HFFc6 (cell line): Measurements from ENCODE around the gene TRDN. TPM values are rescaled to one million over a fixed set of nuclear protein-coding genes. Genes with fewer than 3 reads are reported as not detected.

Experiments used
- DNase-seq: peaks from one replicate; pipeline ENCODE4 v3.0.0-alpha.2; 2018
- H3K27ac Mint-ChIP-seq: 2 replicates; pipeline ENCODE4 v1.8.0; 2020; ENCODE audit warnings: mild to moderate bottlenecking, mixed read lengths
- H3K27me3 Mint-ChIP-seq: 2 replicates; pipeline ENCODE4 v1.8.0; 2021; ENCODE audit warnings: mild to moderate bottlenecking, moderate library complexity, mixed read lengths; ENCODE audit not compliant: insufficient read depth
- H3K36me3 Mint-ChIP-seq: 2 replicates; pipeline ENCODE4 v1.8.0; 2021; ENCODE audit warnings: low read depth, mixed read lengths
- H3K4me1 Mint-ChIP-seq: 2 replicates; pipeline ENCODE4 v1.8.0; 2020; ENCODE audit warnings: low read depth, mixed read lengths
- H3K4me3 Mint-ChIP-seq: 2 replicates; pipeline ENCODE4 v1.8.0; 2020; ENCODE audit warnings: mild to moderate bottlenecking, moderate library complexity, mixed read lengths
- H3K9me3 Mint-ChIP-seq: 2 replicates; pipeline ENCODE4 v1.8.0; 2020; ENCODE audit warnings: mild to moderate bottlenecking, mixed read lengths
- total RNA-seq, 6 experiments: library from RNA; stranded (reverse); fragmentation: NEBNext Ultra II Directional; extraction: Animal tissue kit (Norgen Biotek cat#: 25700); gene quantifications; 2 replicates in 1 of 6; 3 replicates in 5 of 6; pipeline ENCODE4 v1.2.3, GENCODE V29; 2021
- TF ChIP-seq, protein P1 (sequence below): fragments of 200-600 bp; sonication (generic); IDR thresholded peaks from 2 replicates; pipeline ENCODE4 v1.5.0; 2021; ENCODE audit warnings: antibody characterized with exemption, mild to moderate bottlenecking

The TRDN gene
- total RNA-seq, 6 experiments from 2014 or later = not detected

- H3K4me3 Mint-ChIP-seq = no peak overlapping the region
- no peaks in the 10 kb centered on the region for H3K4me1 Mint-ChIP-seq
- no peaks in the 10 kb centered on the region for H3K36me3 Mint-ChIP-seq
- no peak overlapping the region for H3K27ac Mint-ChIP-seq
- DNase-seq = no peak
- TF ChIP-seq, protein P1, sequence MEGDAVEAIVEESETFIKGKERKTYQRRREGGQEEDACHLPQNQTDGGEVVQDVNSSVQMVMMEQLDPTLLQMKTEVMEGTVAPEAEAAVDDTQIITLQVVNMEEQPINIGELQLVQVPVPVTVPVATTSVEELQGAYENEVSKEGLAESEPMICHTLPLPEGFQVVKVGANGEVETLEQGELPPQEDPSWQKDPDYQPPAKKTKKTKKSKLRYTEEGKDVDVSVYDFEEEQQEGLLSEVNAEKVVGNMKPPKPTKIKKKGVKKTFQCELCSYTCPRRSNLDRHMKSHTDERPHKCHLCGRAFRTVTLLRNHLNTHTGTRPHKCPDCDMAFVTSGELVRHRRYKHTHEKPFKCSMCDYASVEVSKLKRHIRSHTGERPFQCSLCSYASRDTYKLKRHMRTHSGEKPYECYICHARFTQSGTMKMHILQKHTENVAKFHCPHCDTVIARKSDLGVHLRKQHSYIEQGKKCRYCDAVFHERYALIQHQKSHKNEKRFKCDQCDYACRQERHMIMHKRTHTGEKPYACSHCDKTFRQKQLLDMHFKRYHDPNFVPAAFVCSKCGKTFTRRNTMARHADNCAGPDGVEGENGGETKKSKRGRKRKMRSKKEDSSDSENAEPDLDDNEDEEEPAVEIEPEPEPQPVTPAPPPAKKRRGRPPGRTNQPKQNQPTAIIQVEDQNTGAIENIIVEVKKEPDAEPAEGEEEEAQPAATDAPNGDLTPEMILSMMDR = no peak
- no peaks in the 10 kb centered on the region; the same call in 1 of the 2 replicates for H3K27me3 Mint-ChIP-seq
- H3K9me3 Mint-ChIP-seq = peaks cover 24% of the 10 kb centered on the region
These were observed 127.6 kb downstream of the TRDN start for GRCh38 chr6:123509112-123509511.

DNA sequence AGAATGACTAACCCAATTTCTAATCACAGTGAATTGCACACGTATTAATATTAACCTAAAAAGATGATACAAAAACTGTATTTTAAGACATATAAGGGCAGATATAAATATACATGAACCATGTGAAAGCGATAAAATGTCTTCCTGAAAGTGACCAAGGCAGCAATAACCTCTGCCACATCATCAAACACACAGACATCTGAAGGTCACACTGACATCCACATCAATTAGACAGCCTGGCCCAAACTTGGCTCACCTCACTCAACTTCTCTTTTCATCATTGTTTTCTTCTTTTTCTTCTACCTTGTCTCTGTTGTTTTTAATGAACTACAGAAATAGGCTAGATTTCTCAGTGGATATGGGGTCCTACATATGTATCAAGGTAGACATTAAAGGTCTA lies 128.5 kb downstream of the TRDN start:
- H3K9me3 Mint-ChIP-seq = peaks cover 30% of the 10 kb centered on the region
- DNase-seq = no peak
- H3K4me1 Mint-ChIP-seq = no peaks in the 10 kb centered on the region
- no peaks in the 10 kb centered on the region; the same call in 1 of the 2 replicates for H3K36me3 Mint-ChIP-seq
- no peak overlapping the region for H3K27ac Mint-ChIP-seq
- H3K27me3 Mint-ChIP-seq = no peaks in the 10 kb centered on the region
- TF ChIP-seq, protein P1 = no peak
- no peak overlapping the region for H3K4me3 Mint-ChIP-seq

DNA sequence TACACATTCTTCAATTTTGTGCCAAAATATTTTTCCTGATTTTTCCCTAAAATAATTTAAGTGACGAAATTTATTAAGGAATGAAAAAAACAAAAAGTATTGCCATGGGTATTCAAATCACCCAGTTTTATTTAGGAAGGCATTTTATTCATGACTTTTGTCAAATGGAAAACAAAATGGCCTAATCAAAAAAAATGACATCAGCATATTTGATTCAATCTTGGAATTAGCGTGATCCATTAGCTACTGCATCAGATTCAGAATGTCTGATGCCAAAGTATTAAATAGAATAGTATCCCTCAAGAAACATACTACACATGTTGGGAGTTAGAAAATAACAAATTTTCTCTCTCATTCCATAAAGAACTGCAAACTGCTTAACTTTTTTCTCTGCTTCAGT lies 129.2 kb downstream of the TRDN start:
- peaks cover 26% of the 10 kb centered on the region for H3K9me3 Mint-ChIP-seq
- H3K4me3 Mint-ChIP-seq = no peak overlapping the region
- H3K27ac Mint-ChIP-seq = no peak overlapping the region
- TF ChIP-seq, protein P1 = no peak
- H3K27me3 Mint-ChIP-seq = no peaks in the 10 kb centered on the region
- H3K36me3 Mint-ChIP-seq = no peaks in the 10 kb centered on the region; the same call in 1 of the 2 replicates
- no peak for DNase-seq
- no peaks in the 10 kb centered on the region for H3K4me1 Mint-ChIP-seq

DNA sequence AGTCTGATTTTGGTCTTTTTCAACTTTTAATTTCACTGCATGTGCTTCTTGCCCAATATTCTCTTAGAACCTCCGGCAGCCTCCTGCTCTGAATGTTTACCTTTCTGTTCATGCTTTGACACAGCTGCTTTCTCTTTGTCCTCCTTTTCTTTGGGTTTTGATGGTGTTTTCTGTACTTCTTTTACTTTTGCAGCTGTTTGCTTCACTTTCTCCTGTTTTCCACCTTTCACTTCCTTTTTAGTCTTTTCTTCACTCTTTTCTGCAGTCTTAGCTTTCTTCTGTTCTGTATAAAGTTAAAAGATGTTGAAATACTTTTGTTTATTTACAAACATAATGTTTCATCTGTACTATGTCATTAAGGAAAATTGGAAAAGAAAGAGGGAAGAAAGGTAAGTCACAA lies 133.1 kb downstream of the TRDN start:
- TF ChIP-seq, protein P1 = no peak
- no peaks in the 10 kb centered on the region; the same call in 1 of the 2 replicates for H3K36me3 Mint-ChIP-seq
- no peaks in the 10 kb centered on the region for H3K27me3 Mint-ChIP-seq
- H3K9me3 Mint-ChIP-seq = peaks cover 30% of the 10 kb centered on the region
- DNase-seq = no peak
- H3K4me1 Mint-ChIP-seq = no peaks in the 10 kb centered on the region
- H3K27ac Mint-ChIP-seq = no peak overlapping the region
- H3K4me3 Mint-ChIP-seq = no peak overlapping the region

- no peaks in the 10 kb centered on the region for H3K36me3 Mint-ChIP-seq
- H3K27ac Mint-ChIP-seq = no peak overlapping the region
- no peak overlapping the region for H3K4me3 Mint-ChIP-seq
- H3K9me3 Mint-ChIP-seq = peaks cover 18% of the 10 kb centered on the region
- no peaks in the 10 kb centered on the region for H3K4me1 Mint-ChIP-seq
- no peaks in the 10 kb centered on the region; the same call in 1 of the 2 replicates for H3K27me3 Mint-ChIP-seq
- TF ChIP-seq, protein P1 = no peak
- DNase-seq = no peak
These were observed 139.7 kb downstream of the TRDN start for GRCh38 chr6:123497025-123497424.

DNA sequence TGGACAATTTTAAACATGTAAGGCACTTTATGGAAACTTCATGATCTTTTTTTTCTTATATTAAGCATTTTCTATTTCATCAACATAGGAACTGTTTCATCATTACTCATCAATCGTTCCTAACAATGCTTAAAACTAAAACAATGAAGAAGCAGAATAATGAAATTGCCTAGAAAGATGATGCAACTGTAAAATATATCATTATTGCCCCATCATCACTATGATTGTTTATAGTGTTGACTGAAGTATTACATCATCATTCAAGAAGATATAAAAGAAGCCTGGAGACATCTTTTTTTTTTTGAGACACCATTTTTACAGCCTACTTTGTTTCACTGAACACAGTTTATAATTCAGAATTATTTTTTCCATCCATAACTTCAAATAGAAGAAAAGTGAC lies 147.2 kb downstream of the TRDN start:
- no peak overlapping the region for H3K27ac Mint-ChIP-seq
- DNase-seq = no peak
- no peaks in the 10 kb centered on the region for H3K4me1 Mint-ChIP-seq
- no peaks in the 10 kb centered on the region for H3K36me3 Mint-ChIP-seq
- H3K9me3 Mint-ChIP-seq = peaks cover 29% of the 10 kb centered on the region
- H3K4me3 Mint-ChIP-seq = no peak overlapping the region
- H3K27me3 Mint-ChIP-seq = no peaks in the 10 kb centered on the region
- TF ChIP-seq, protein P1 = no peak
